Upper lobe of right lung (tissue), 1 donor: Measurements from ENCODE around the gene RARA. TPM values are rescaled to one million over a fixed set of nuclear protein-coding genes. Genes with fewer than 3 reads are reported as not detected.
"Not testable (repeated sequence)": the region's sequence is repeated elsewhere in the genome, so short reads cannot be mapped to it uniquely, and the experiment has no call there.

Experiments used
- ATAC-seq: fragments of 200-7000 bp; cut with Tn5 transposase; one replicate; pipeline ENCODE4 v1.9.1; 2020; ENCODE audit warnings: mild to moderate bottlenecking, moderate library complexity
- DNase-seq: peaks from one replicate; pipeline ENCODE4 v3.0.0-alpha.2; 2020
- H3K27ac ChIP-seq: fragments of 200-600 bp; one replicate; pipeline ENCODE4 v1.8.0; 2022
- H3K27me3 ChIP-seq: fragments of 200-600 bp; one replicate; pipeline ENCODE4 v1.8.0; 2022; ENCODE audit warnings: mild to moderate bottlenecking
- H3K36me3 ChIP-seq: fragments of 200-600 bp; one replicate; pipeline ENCODE4 v1.8.0; 2022
- H3K4me1 ChIP-seq: fragments of 200-600 bp; one replicate; pipeline ENCODE4 v1.8.0; 2022
- H3K4me3 ChIP-seq: fragments of 200-600 bp; one replicate; pipeline ENCODE4 v1.8.0; 2022; ENCODE audit warnings: mild to moderate bottlenecking
- H3K9me3 ChIP-seq: fragments of 200-600 bp; one replicate; pipeline ENCODE4 v1.8.0; 2022
- CTCF ChIP-seq: fragments of 200-600 bp; IDR thresholded peaks from one replicate; pipeline ENCODE4 v1.8.0; 2022; ENCODE audit warnings: antibody characterized with exemption
- intact Hi-C: fragments of 100-400 bp; cut with DNase I; formaldehyde crosslinking; loops from one replicate; pipeline ENCODE4 v1.11.0; 2022
- total RNA-seq: library from RNA; stranded (reverse); fragmentation: NEBNext Ultra II Directional; extraction: Animal tissue kit (Norgen Biotek cat#: 25700); gene quantifications from one replicate; pipeline ENCODE4 v1.2.1, GENCODE V29; 2021
- donor health status: DM: no; HTN: yes; CAD: no; lungs with severe emphysema.

RARA gene
- total RNA-seq, 1 donor from 2014 or later: 69.7 TPM

GRCh38 chr17:40377832-40378231, 68.9 kb downstream of the RARA start:
- TF ChIP-seq CTCF: no peak
- ATAC-seq (no peak), DNase-seq (no peak)
- no peaks in the 10 kb centered on the region for H3K4me1 ChIP-seq
- H3K9me3 ChIP-seq: no peaks in the 10 kb centered on the region
- no peaks in the 10 kb centered on the region for H3K27me3 ChIP-seq
- H3K27ac ChIP-seq: no peak overlapping the region
- no peak overlapping the region for H3K4me3 ChIP-seq
- intact Hi-C loops: no loop called here
- H3K36me3 ChIP-seq: no peaks in the 10 kb centered on the region

GRCh38 chr17:40378966-40379365, 70.0 kb downstream of the RARA start:
- H3K27me3 ChIP-seq: no peaks in the 10 kb centered on the region
- H3K36me3 ChIP-seq: no peaks in the 10 kb centered on the region
- H3K4me3 ChIP-seq: no peak overlapping the region
- H3K4me1 ChIP-seq: no peaks in the 10 kb centered on the region
- DNase-seq (no peak), ATAC-seq (no peak)
- intact Hi-C loops: no loop called here
- no peak for TF ChIP-seq CTCF
- H3K27ac ChIP-seq: no peak overlapping the region
- H3K9me3 ChIP-seq: no peaks in the 10 kb centered on the region

- DNase-seq (no peak), ATAC-seq (no peak)
- H3K4me3 ChIP-seq: no peak overlapping the region
- H3K27me3 ChIP-seq: no peaks in the 10 kb centered on the region
- TF ChIP-seq CTCF: no peak
- no peaks in the 10 kb centered on the region for H3K36me3 ChIP-seq
- H3K9me3 ChIP-seq: no peaks in the 10 kb centered on the region
- intact Hi-C loops: no loop called here
- H3K27ac ChIP-seq: no peak overlapping the region
- no peaks in the 10 kb centered on the region for H3K4me1 ChIP-seq
These were observed 73.3 kb downstream of the RARA start for GRCh38 chr17:40382251-40382650.

GRCh38 chr17:40386555-40386954, 77.6 kb downstream of the RARA start:
- H3K36me3 ChIP-seq, H3K9me3 ChIP-seq, H3K4me3 ChIP-seq, intact Hi-C loops, ATAC-seq, DNase-seq, H3K4me1 ChIP-seq, H3K27me3 ChIP-seq, H3K27ac ChIP-seq: not testable (repeated sequence)

- TF ChIP-seq CTCF: peak; percentile 70
- Histone ChIP-seq H3K36me3 (no peaks in the 10 kb centered on the region), H3K4me3 (no peak overlapping the region), H3K4me1 (no peaks in the 10 kb centered on the region), H3K9me3 (no peaks in the 10 kb centered on the region), H3K27me3 (no peaks in the 10 kb centered on the region), H3K27ac (no peak overlapping the region)
- ATAC-seq: peak; percentile 69
- DNase-seq: no peak
- intact Hi-C loops: no loop called here
These were observed 90.2 kb downstream of the RARA start for GRCh38 chr17:40399185-40399584.

- Histone ChIP-seq H3K4me3 (no peak overlapping the region), H3K27ac (no peak overlapping the region), H3K36me3 (no peaks in the 10 kb centered on the region), H3K4me1 (no peaks in the 10 kb centered on the region), H3K9me3 (no peaks in the 10 kb centered on the region), H3K27me3 (no peaks in the 10 kb centered on the region)
- intact Hi-C loops: no loop called here
- DNase-seq (no peak), ATAC-seq (no peak)
- no peak for TF ChIP-seq CTCF
These were observed 93.7 kb downstream of the RARA start for GRCh38 chr17:40402668-40403067.
